Right atrium auricular region (tissue), 2 donors: ENCODE data around the gene CNGA3. TPM values are rescaled to one million over a fixed set of nuclear protein-coding genes. Genes with fewer than 3 reads are reported as not detected.

Experiments
- DNase-seq: peaks from one replicate; pipeline ENCODE4 v3.0.0-alpha.2; 2019; ENCODE audit warnings: low spot score
- H3K27ac ChIP-seq, 2 donors: fragments of 200-600 bp; sonication (generic); 1 replicate in 1 of 2; 2 replicates in 1 of 2; pipeline ENCODE4 v1.5.1; 2016 to 2019
- H3K27me3 ChIP-seq, 2 donors: fragments of 200-600 bp; sonication (generic); one replicate each; pipeline versions ENCODE4 v1.5.1 to v1.6.0; 2017 to 2019
- H3K36me3 ChIP-seq: fragments of 200-600 bp; sonication (generic); one replicate; pipeline ENCODE4 v1.5.1; 2016
- H3K4me1 ChIP-seq, 2 donors: fragments of 200-600 bp; sonication (generic); one replicate each; pipeline versions ENCODE4 v1.5.1 to v1.6.0; 2017 to 2019
- H3K4me3 ChIP-seq, 2 donors: fragments of 200-600 bp; sonication (generic); 1 replicate in 1 of 2; 2 replicates in 1 of 2; pipeline ENCODE4 v1.5.1; 2017 to 2019; ENCODE audit warnings: mild to moderate bottlenecking in 1 of 2, moderate library complexity in 1 of 2
- H3K9me3 ChIP-seq, 2 donors: fragments of 200-600 bp; sonication (generic); one replicate each; pipeline ENCODE4 v1.5.1; 2019
- CTCF ChIP-seq, 2 donors: fragments of 200-600 bp; sonication (generic); IDR thresholded peaks; one replicate each; pipeline ENCODE4 v1.5.1; 2019; ENCODE audit warnings: antibody characterized with exemption in 2 of 2
- total RNA-seq, 2 donors: library from RNA; depleted of rRNA; stranded (reverse); fragments of >200 nt; gene quantifications; one replicate each; pipeline ENCODE4 v1.1.0, GENCODE V29; 2016

Gene CNGA3
- total RNA-seq, 2 donors from 2014 or later = not detected

DNA sequence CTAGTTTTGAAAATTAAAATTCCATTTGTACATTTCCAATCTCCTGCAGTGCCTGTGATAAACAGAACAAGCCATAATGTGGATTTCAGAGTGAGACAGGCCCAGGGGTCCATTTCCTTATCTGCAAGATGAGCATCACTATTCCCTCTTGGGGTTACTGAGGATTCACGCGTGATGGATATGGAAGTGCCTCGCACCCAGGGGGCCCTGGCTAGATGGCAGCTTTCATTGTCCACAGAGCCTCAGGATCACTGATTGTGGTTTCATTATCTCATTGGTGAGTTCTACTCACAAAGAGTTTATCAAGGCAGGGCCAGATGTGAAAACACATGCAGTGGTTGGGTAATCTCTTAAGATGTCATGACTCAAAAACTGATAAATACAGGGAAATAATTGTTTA is 11.6 kb downstream of the CNGA3 start:
- DNase-seq = no peak
- H3K4me1 ChIP-seq = no peaks in the 10 kb centered on the region
- H3K27me3 ChIP-seq = no peaks in the 10 kb centered on the region
- no peaks in the 10 kb centered on the region for H3K36me3 ChIP-seq
- H3K9me3 ChIP-seq = no peaks in the 10 kb centered on the region
- TF ChIP-seq CTCF (IDR thresholded peaks at IDR 0.05) = no peak
- no peak overlapping the region for H3K4me3 ChIP-seq
- no peak overlapping the region for H3K27ac ChIP-seq

DNA sequence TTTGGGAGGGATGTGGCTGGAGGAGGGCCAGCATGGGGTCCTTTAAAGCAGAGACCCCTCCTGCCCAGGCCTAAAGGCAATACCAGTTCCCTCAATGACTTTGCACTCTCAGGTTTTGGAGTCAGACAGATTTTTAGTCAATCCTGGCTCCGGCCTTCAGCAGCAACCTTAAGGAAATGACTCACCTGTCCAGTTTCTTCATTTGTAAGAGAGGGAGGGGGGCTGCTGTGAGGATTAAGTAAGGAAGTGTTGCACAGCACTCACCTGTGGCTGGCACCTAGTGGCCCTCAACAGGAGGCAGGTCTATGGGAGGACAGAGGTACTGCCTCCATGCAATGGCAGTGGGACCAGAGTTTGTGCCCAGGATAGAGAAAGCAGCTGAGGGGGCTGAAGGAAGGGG is 13.7 kb downstream of the CNGA3 start:
- Histone ChIP-seq H3K4me1 (no peaks in the 10 kb centered on the region), H3K36me3 (no peaks in the 10 kb centered on the region), H3K27ac (no peak overlapping the region), H3K9me3 (no peaks in the 10 kb centered on the region), H3K27me3 (no peaks in the 10 kb centered on the region), H3K4me3 (no peak overlapping the region)
- no peak for DNase-seq
- no peak for TF ChIP-seq CTCF (IDR thresholded peaks at IDR 0.05)

GRCh38 chr2:98367721-98368120 is 21.5 kb downstream of the CNGA3 start:
- Histone ChIP-seq H3K27me3 (no peaks in the 10 kb centered on the region), H3K36me3 (no peaks in the 10 kb centered on the region), H3K9me3 (peaks cover 0 to 15% of the 10 kb centered on the region in 2 donors), H3K4me3 (no peak overlapping the region), H3K27ac (no peak overlapping the region), H3K4me1 (no peaks in the 10 kb centered on the region)
- no peak for TF ChIP-seq CTCF (IDR thresholded peaks at IDR 0.05)
- no peak for DNase-seq

- Histone ChIP-seq H3K27me3 (no peaks in the 10 kb centered on the region), H3K4me1 (no peaks in the 10 kb centered on the region)
Observed at GRCh38 chr2:98369710-98370239, 23.5 kb downstream of the CNGA3 start.

DNA sequence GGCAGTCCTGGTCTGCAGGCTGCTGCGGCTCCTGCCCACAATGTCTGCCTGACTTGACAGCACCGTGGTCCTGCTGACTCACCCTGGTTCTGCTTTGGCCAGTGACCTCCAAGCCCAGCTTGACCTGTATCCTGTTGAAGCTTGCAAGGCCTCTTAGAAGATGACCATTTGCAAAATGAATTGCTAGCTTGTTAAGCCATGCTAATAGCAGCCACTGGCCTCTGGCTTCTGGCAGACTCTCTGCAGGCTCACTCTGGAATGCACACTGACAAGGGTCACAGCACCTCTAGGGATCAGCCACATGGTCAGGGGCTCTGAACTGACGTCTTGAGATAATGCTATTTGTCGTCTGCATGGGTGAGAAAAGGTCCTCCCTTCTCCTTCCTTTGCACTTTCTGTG is 25.9 kb downstream of the CNGA3 start:
- no peak overlapping the region for H3K4me3 ChIP-seq
- no peak overlapping the region for H3K27ac ChIP-seq
- no peaks in the 10 kb centered on the region for H3K27me3 ChIP-seq
- no peak for DNase-seq
- no peaks in the 10 kb centered on the region for H3K36me3 ChIP-seq
- no peaks in the 10 kb centered on the region for H3K4me1 ChIP-seq
- TF ChIP-seq CTCF (IDR thresholded peaks at IDR 0.05) = no peak
- H3K9me3 ChIP-seq = peaks cover 0 to 15% of the 10 kb centered on the region in 2 donors

More at GRCh38 chr2:98369710-98370239, 23.5 kb downstream of the CNGA3 start:
- no peak for TF ChIP-seq CTCF (IDR thresholded peaks at IDR 0.05)
- no peaks in the 10 kb centered on the region for H3K36me3 ChIP-seq
- peaks cover 0 to 15% of the 10 kb centered on the region in 2 donors for H3K9me3 ChIP-seq
- no peak overlapping the region for H3K27ac ChIP-seq
- DNase-seq = no peak
- H3K4me3 ChIP-seq = no peak overlapping the region

- Histone ChIP-seq H3K4me1 (no peaks in the 10 kb centered on the region), H3K36me3 (no peaks in the 10 kb centered on the region), H3K27ac (no peak overlapping the region), H3K4me3 (no peak overlapping the region), H3K9me3 (peaks cover 0 to 15% of the 10 kb centered on the region in 2 donors), H3K27me3 (no peaks in the 10 kb centered on the region)
- TF ChIP-seq CTCF (IDR thresholded peaks at IDR 0.05) = no peak
- no peak for DNase-seq
Observed at GRCh38 chr2:98372579-98372978, 26.3 kb downstream of the CNGA3 start.
